OCI-LY3 (cell line): ENCODE measurements around the gene DNAJC21.

Experiments
- H2AFZ ChIP-seq: fragments of 200-600, 300-600 bp; shearing (Covaris generic); 2 replicates; pipeline ENCODE4 v1.6.0; 2014; ENCODE audit warnings: antibody characterized with exemption, low read depth, low read length
- H3K27ac ChIP-seq: fragments of 200-600, 300-600 bp; sonication (generic); 2 replicates; pipeline ENCODE4 v1.5.1; 2014; ENCODE audit warnings: mild to moderate bottlenecking, low read length, moderate library complexity, mixed read lengths
- H3K27me3 ChIP-seq: fragments of 200-600, 300-600 bp; sonication (generic); 2 replicates; pipeline ENCODE4 v1.6.1; 2014; ENCODE audit warnings: low read depth, low read length, mixed read lengths
- H3K36me3 ChIP-seq: fragments of 200-600, 300-600 bp; sonication (generic); replicated peaks from 2 replicates; pipeline ENCODE3; 2014; ENCODE audit warnings: low read depth, low read length, mixed read lengths
- H3K4me1 ChIP-seq: fragments of 300-600, 200-600 bp; sonication (generic); 2 replicates; pipeline ENCODE4 v1.6.1; 2014; ENCODE audit warnings: low read length, mixed read lengths
- H3K4me2 ChIP-seq: fragments of 200-600, 300-600 bp; sonication (generic); 2 replicates; pipeline ENCODE4 v1.6.1; 2014; ENCODE audit warnings: low read length, mixed read lengths
- H3K4me3 ChIP-seq: fragments of 300-600, 200-600 bp; sonication (generic); 2 replicates; pipeline ENCODE4 v1.5.1; 2014; ENCODE audit warnings: antibody characterized with exemption, mild to moderate bottlenecking, low read length, moderate library complexity
- H3K79me2 ChIP-seq: fragments of 300-600, 200-600 bp; shearing (Covaris generic); 2 replicates; pipeline ENCODE4 v1.6.1; 2014; ENCODE audit warnings: mild to moderate bottlenecking, low read length, mixed read lengths
- H3K9ac ChIP-seq: fragments of 300-600, 200-600 bp; shearing (Covaris generic); 2 replicates; pipeline ENCODE4 v1.6.0; 2014; ENCODE audit warnings: mild to moderate bottlenecking, low read length, moderate library complexity
- H3K9me3 ChIP-seq: fragments of 200-600, 300-600 bp; shearing (Covaris generic); 2 replicates; pipeline ENCODE4 v1.6.1; 2014; ENCODE audit warnings: low read length, mixed read lengths; ENCODE audit not compliant: insufficient read depth
- H4K20me1 ChIP-seq: fragments of 200-600, 300-600 bp; sonication (generic); 2 replicates; pipeline ENCODE4 v1.6.1; 2016; ENCODE audit warnings: low read length, mixed read lengths; ENCODE audit not compliant: insufficient read depth
- EZH2phosphoT487 ChIP-seq: fragments of 200-600 bp; shearing (Covaris generic); IDR thresholded peaks from 2 replicates; pipeline ENCODE4 v1.6.1; 2018; ENCODE audit warnings: antibody characterized with exemption, mixed run types, low read depth
- TF ChIP-seq, protein P1 (sequence below): fragments of 200-600, 300-600 bp; sonication (generic); IDR thresholded peaks from 2 replicates; pipeline ENCODE4 v1.5.1; 2014; ENCODE audit warnings: antibody characterized with exemption, low read length, low read depth

Gene DNAJC21

GRCh38 chr5:34915139-34915855 is 14.1 kb upstream of the DNAJC21 start, which contains the start of the genes BRIX1 and RAD1:
TSS of gene BRIX1 (plus strand) at chr5:34915711. CDS start at chr5:34915739, 28 bp downstream.
TSS of gene RAD1 (minus strand) at chr5:34915504. CDS start at chr5:34914892, 612 bp downstream.
- H3K4me3 ChIP-seq, result peak within 1 kb of the TSS; percentile 98
- no peaks in the 10 kb centered on the region for H3K27me3 ChIP-seq
- peak within 1 kb of the TSS; percentile 89 for H3K4me2 ChIP-seq
- H3K27ac ChIP-seq, result peak within 1 kb of the TSS; percentile 75
- peaks cover 20% of the 10 kb centered on the region for H3K36me3 ChIP-seq
- TF ChIP-seq, protein P1, sequence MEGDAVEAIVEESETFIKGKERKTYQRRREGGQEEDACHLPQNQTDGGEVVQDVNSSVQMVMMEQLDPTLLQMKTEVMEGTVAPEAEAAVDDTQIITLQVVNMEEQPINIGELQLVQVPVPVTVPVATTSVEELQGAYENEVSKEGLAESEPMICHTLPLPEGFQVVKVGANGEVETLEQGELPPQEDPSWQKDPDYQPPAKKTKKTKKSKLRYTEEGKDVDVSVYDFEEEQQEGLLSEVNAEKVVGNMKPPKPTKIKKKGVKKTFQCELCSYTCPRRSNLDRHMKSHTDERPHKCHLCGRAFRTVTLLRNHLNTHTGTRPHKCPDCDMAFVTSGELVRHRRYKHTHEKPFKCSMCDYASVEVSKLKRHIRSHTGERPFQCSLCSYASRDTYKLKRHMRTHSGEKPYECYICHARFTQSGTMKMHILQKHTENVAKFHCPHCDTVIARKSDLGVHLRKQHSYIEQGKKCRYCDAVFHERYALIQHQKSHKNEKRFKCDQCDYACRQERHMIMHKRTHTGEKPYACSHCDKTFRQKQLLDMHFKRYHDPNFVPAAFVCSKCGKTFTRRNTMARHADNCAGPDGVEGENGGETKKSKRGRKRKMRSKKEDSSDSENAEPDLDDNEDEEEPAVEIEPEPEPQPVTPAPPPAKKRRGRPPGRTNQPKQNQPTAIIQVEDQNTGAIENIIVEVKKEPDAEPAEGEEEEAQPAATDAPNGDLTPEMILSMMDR, result no peak
- no peak for TF ChIP-seq EZH2phosphoT487
- no peaks in the 10 kb centered on the region; the same call in 1 of the 2 replicates for H4K20me1 ChIP-seq
- no peaks in the 10 kb centered on the region for H3K9me3 ChIP-seq
- peaks cover 76% of the 10 kb centered on the region for H3K79me2 ChIP-seq
- peak within 1 kb of the TSS; percentile 78 for H2AFZ ChIP-seq
- peak within 1 kb of the TSS; percentile 95 for H3K9ac ChIP-seq
- H3K4me1 ChIP-seq, result peaks cover 16% of the 10 kb centered on the region

GRCh38 chr5:34915856-34916192 is 13.5 kb upstream of the DNAJC21 start:
- Histone ChIP-seq H3K4me3 (peak overlapping the region; percentile 98), H3K27ac (peak overlapping the region; percentile 68), H3K4me1 (peaks cover 16% of the 10 kb centered on the region), H4K20me1 (no peaks in the 10 kb centered on the region; the same call in 1 of the 2 replicates), H3K4me2 (peak overlapping the region; percentile 78), H2AFZ (peak overlapping the region; percentile 78), H3K36me3 (peaks cover 21% of the 10 kb centered on the region), H3K79me2 (peaks cover 82% of the 10 kb centered on the region), H3K9me3 (no peaks in the 10 kb centered on the region), H3K27me3 (no peaks in the 10 kb centered on the region), H3K9ac (peak overlapping the region; percentile 95)
- TF ChIP-seq EZH2phosphoT487, result no peak
- TF ChIP-seq, protein P1, result no peak

GRCh38 chr5:34916518-34916917 is 12.8 kb upstream of the DNAJC21 start:
- H3K9ac ChIP-seq, result peak overlapping the region; percentile 95
- H3K4me1 ChIP-seq, result peaks cover 16% of the 10 kb centered on the region
- H4K20me1 ChIP-seq, result no peaks in the 10 kb centered on the region; the same call in 1 of the 2 replicates
- H3K36me3 ChIP-seq, result peaks cover 22% of the 10 kb centered on the region
- H3K4me2 ChIP-seq, result peak overlapping the region; percentile 78
- peak overlapping the region; percentile 68 for H3K27ac ChIP-seq
- H3K27me3 ChIP-seq, result no peaks in the 10 kb centered on the region
- TF ChIP-seq, protein P1, result no peak
- no peak for TF ChIP-seq EZH2phosphoT487
- H2AFZ ChIP-seq, result no peak overlapping the region
- peaks cover 82% of the 10 kb centered on the region for H3K79me2 ChIP-seq
- H3K4me3 ChIP-seq, result peak overlapping the region; percentile 98
- H3K9me3 ChIP-seq, result no peaks in the 10 kb centered on the region

GRCh38 chr5:34918025-34918424 is 11.3 kb upstream of the DNAJC21 start:
- TF ChIP-seq, protein P1, result no peak
- TF ChIP-seq EZH2phosphoT487, result no peak

More at GRCh38 chr5:34918025-34918424, 11.3 kb upstream of the DNAJC21 start:
- Histone ChIP-seq H3K9me3 (no peaks in the 10 kb centered on the region), H4K20me1 (no peaks in the 10 kb centered on the region; the same call in 1 of the 2 replicates), H3K4me3 (peak overlapping the region; percentile 98; the same call in 1 of the 2 replicates), H3K4me2 (peak overlapping the region; percentile 78), H3K79me2 (peaks cover 81% of the 10 kb centered on the region), H3K27ac (no peak overlapping the region), H3K4me1 (peaks cover 16% of the 10 kb centered on the region), H3K36me3 (peaks cover 26% of the 10 kb centered on the region), H3K27me3 (no peaks in the 10 kb centered on the region), H3K9ac (no peak overlapping the region), H2AFZ (no peak overlapping the region)
